Loucy (cell line): ENCODE results near the gene PGLYRP1.

Experiments used
- H2AFZ ChIP-seq: fragments of 200-600 bp; sonication (generic); 2 replicates; pipeline ENCODE4 v1.6.0; 2016; ENCODE audit warnings: antibody characterized with exemption, mild to moderate bottlenecking, low read length, moderate library complexity
- H3F3A ChIP-seq: fragments of 200-600 bp; 2 replicates; pipeline ENCODE4 v1.6.0; 2016; ENCODE audit warnings: antibody characterized with exemption, low read depth, mild to moderate bottlenecking
- H3K27me3 ChIP-seq: fragments of 200-600 bp; sonication (generic); 2 replicates; pipeline ENCODE4 v1.6.1; 2014; ENCODE audit warnings: low read length, mild to moderate bottlenecking; ENCODE audit not compliant: insufficient read depth, poor library complexity, severe bottlenecking
- H3K36me3 ChIP-seq: fragments of 200-600 bp; sonication (generic); 2 replicates; pipeline ENCODE4 v1.6.1; 2016; ENCODE audit warnings: low read length; ENCODE audit not compliant: insufficient read depth
- H3K4me1 ChIP-seq: fragments of 200-600 bp; sonication (generic); 2 replicates; pipeline ENCODE4 v1.5.1; 2014; ENCODE audit warnings: low read length, mild to moderate bottlenecking; ENCODE audit not compliant: insufficient read depth, poor library complexity, severe bottlenecking
- H3K4me2 ChIP-seq: fragments of 200-600 bp; sonication (generic); 2 replicates; pipeline ENCODE4 v1.6.0; 2014; ENCODE audit warnings: antibody characterized with exemption, low read length, low read depth, mild to moderate bottlenecking; ENCODE audit not compliant: poor library complexity, severe bottlenecking
- H3K4me3 ChIP-seq: fragments of 200-600 bp; sonication (generic); 2 replicates; pipeline ENCODE4 v1.5.1; 2014; ENCODE audit warnings: low read length, mild to moderate bottlenecking, mixed read lengths; ENCODE audit not compliant: poor library complexity, severe bottlenecking
- H3K79me2 ChIP-seq: fragments of 200-600 bp; sonication (generic); 2 replicates; pipeline ENCODE4 v1.6.1; 2014; ENCODE audit warnings: low read length; ENCODE audit not compliant: insufficient read depth
- H3K9ac ChIP-seq: fragments of 200-600 bp; sonication (generic); 2 replicates; pipeline ENCODE4 v1.6.0; 2014; ENCODE audit warnings: mild to moderate bottlenecking, low read depth, low read length, moderate library complexity; ENCODE audit not compliant: poor library complexity, severe bottlenecking
- H3K9me2 ChIP-seq: fragments of 200-600 bp; sonication (generic); replicated peaks from 2 replicates; pipeline ENCODE4 v1.6.1; 2016; ENCODE audit warnings: low read depth, low read length, mixed read lengths
- H3K9me3 ChIP-seq: fragments of 200-600 bp; sonication (generic); 2 replicates; pipeline ENCODE4 v1.6.1; 2014; ENCODE audit warnings: mild to moderate bottlenecking, antibody characterized with exemption, low read length, low read depth; ENCODE audit not compliant: insufficient read depth
- H4K20me1 ChIP-seq: fragments of 200-600 bp; sonication (generic); 2 replicates; pipeline ENCODE4 v1.6.0; 2014; ENCODE audit warnings: antibody characterized with exemption, low read length, mild to moderate bottlenecking; ENCODE audit not compliant: insufficient read depth, poor library complexity, severe bottlenecking
- EZH2phosphoT487 ChIP-seq: fragments of 200-600 bp; IDR thresholded peaks from 2 replicates; pipeline ENCODE4 v1.6.1; 2018; ENCODE audit warnings: antibody characterized with exemption, mild to moderate bottlenecking, moderate library complexity, borderline replicate concordance
- TF ChIP-seq, protein P1 (sequence below): fragments of 200-600 bp; sonication (generic); conservative IDR thresholded peaks from 2 replicates; pipeline ENCODE4 v1.5.1; 2014; ENCODE audit warnings: mild to moderate bottlenecking, antibody characterized with exemption, low read length

The PGLYRP1 gene

DNA sequence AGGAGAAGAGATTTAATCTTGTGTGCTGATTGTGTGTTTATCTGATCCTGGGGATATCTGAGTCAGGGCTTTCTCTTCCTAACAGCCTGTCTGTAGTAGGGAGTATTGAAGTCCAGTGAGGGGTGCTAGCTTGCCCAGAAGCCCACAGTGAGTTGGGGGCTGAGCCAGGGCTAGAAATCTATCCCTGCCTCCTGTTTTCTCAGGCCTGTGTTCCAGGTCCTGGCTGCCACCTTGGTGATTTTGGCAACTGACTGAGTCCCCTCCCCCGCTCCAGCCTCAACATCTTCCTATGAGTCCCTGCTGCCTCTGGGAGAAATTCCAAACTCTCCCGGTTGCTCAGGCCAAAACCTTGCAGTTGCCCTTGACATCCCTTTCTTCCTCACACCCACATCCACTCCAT lies 41.5 kb downstream of the PGLYRP1 start:
- H3K9ac ChIP-seq = no peak overlapping the region
- H3K4me3 ChIP-seq = no peak overlapping the region
- H3K9me2 ChIP-seq = no peaks in the 10 kb centered on the region
- no peaks in the 10 kb centered on the region for H3K79me2 ChIP-seq
- no peaks in the 10 kb centered on the region for H3K36me3 ChIP-seq
- TF ChIP-seq EZH2phosphoT487 = no peak
- TF ChIP-seq, protein P1, sequence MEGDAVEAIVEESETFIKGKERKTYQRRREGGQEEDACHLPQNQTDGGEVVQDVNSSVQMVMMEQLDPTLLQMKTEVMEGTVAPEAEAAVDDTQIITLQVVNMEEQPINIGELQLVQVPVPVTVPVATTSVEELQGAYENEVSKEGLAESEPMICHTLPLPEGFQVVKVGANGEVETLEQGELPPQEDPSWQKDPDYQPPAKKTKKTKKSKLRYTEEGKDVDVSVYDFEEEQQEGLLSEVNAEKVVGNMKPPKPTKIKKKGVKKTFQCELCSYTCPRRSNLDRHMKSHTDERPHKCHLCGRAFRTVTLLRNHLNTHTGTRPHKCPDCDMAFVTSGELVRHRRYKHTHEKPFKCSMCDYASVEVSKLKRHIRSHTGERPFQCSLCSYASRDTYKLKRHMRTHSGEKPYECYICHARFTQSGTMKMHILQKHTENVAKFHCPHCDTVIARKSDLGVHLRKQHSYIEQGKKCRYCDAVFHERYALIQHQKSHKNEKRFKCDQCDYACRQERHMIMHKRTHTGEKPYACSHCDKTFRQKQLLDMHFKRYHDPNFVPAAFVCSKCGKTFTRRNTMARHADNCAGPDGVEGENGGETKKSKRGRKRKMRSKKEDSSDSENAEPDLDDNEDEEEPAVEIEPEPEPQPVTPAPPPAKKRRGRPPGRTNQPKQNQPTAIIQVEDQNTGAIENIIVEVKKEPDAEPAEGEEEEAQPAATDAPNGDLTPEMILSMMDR = no peak
- H3K27me3 ChIP-seq = no peaks in the 10 kb centered on the region
- no peaks in the 10 kb centered on the region for H3K9me3 ChIP-seq
- no peaks in the 10 kb centered on the region for H3K4me1 ChIP-seq
- H4K20me1 ChIP-seq = no peaks in the 10 kb centered on the region
- H3F3A ChIP-seq = no peaks in the 10 kb centered on the region
- no peak overlapping the region for H2AFZ ChIP-seq
- no peak overlapping the region for H3K4me2 ChIP-seq

DNA sequence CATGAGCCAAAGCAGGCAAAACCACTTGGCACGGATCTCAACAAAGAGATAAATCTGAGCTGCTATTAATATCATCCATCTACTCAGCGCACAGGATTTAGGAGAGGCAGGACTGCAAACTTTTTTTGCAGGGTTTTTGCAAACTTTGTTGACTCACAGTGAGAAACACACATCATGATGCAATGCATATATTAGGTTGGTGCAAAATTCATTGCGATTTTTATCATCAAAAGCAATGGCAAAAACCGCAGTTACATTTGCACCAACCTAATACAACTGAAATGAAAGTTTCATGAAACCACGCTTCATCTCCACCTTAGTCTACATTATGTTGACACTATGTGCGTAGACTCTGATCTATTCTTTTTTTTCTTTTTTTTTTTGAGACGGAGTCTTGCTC lies 44.7 kb downstream of the PGLYRP1 start:
- Histone ChIP-seq H3K9me2 (no peaks in the 10 kb centered on the region), H3K27me3 (no peaks in the 10 kb centered on the region), H3K9me3 (no peaks in the 10 kb centered on the region), H3K4me2 (no peak overlapping the region), H3K4me3 (no peak overlapping the region), H3K79me2 (no peaks in the 10 kb centered on the region), H2AFZ (no peak overlapping the region), H4K20me1 (no peaks in the 10 kb centered on the region), H3K9ac (no peak overlapping the region), H3K4me1 (no peaks in the 10 kb centered on the region), H3F3A (no peaks in the 10 kb centered on the region), H3K36me3 (no peaks in the 10 kb centered on the region)
- TF ChIP-seq, protein P1 = no peak
- no peak for TF ChIP-seq EZH2phosphoT487

DNA sequence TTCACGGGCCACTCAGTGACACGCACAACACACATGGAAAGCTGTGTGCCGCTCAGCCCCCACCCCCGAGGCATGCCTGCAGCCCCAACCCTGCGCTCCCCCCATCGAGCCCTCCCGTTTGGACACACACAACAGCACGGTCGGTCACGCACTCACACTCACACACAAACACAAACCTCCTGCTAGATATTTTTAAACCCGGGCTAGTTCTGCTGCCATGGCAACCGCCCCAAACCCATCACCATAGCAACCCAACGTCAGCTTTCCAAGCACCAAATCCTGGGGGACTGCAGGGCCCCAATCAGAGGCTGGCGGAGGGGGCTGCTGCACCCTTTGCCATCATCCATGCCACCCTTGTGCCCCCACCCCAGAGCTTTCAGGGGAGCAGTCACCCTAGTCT lies 46.7 kb downstream of the PGLYRP1 start:
- Histone ChIP-seq H3K79me2 (no peaks in the 10 kb centered on the region), H3K4me3 (no peak overlapping the region), H3K9me2 (no peaks in the 10 kb centered on the region), H3K36me3 (no peaks in the 10 kb centered on the region), H3K27me3 (no peaks in the 10 kb centered on the region), H3K4me1 (peaks cover 4% of the 10 kb centered on the region), H3F3A (no peaks in the 10 kb centered on the region), H3K9ac (no peak overlapping the region), H3K4me2 (no peak overlapping the region), H4K20me1 (no peaks in the 10 kb centered on the region), H3K9me3 (no peaks in the 10 kb centered on the region), H2AFZ (no peak overlapping the region)
- TF ChIP-seq EZH2phosphoT487 = no peak
- TF ChIP-seq, protein P1 = no peak
